Esophagus squamous epithelium (tissue), 5 donors: ENCODE data around the gene PREX1. TPM values are rescaled to one million over a fixed set of nuclear protein-coding genes. Genes with fewer than 3 reads are reported as not detected.

Experiments
- DNase-seq: peaks from one replicate; lab custom pipeline; 2025; lab: John Stamatoyannopoulos, UW
- H3K27ac ChIP-seq, 4 donors: fragments of 200-600 bp; sonication (generic); one replicate each; pipeline ENCODE4 v1.5.1; 2016 to 2019; ENCODE audit warnings: mild to moderate bottlenecking in 1 of 4
- H3K27me3 ChIP-seq, 4 donors: fragments of 200-600 bp; sonication (generic); 1 replicate in 3 of 4; 2 replicates in 1 of 4; pipeline versions ENCODE4 v1.5.1 to v1.6.0; 2017 to 2021; ENCODE audit warnings: antibody characterized with exemption in 1 of 4
- H3K36me3 ChIP-seq, 3 donors: fragments of 200-600 bp; sonication (generic); one replicate each; pipeline ENCODE4 v1.5.1; 2016 to 2019
- H3K4me1 ChIP-seq, 3 donors: fragments of 200-600 bp; sonication (generic); one replicate each; pipeline ENCODE4 v1.5.1; 2017 to 2019
- H3K4me3 ChIP-seq, 4 donors: fragments of 200-600 bp; sonication (generic); 1 replicate in 3 of 4; 2 replicates in 1 of 4; pipeline ENCODE4 v1.5.1; 2016 to 2019; ENCODE audit warnings: mild to moderate bottlenecking in 2 of 4, moderate library complexity in 1 of 4
- H3K9me3 ChIP-seq, 3 donors: fragments of 200-600 bp; sonication (generic); one replicate each; pipeline ENCODE4 v1.5.1; 2016 to 2019
- POLR2A ChIP-seq, 4 donors: fragments of 450-650 bp; IDR thresholded peaks; one replicate each; pipeline ENCODE4 v1.6.1; 2017; ENCODE audit warnings: antibody characterized with exemption in 4 of 4, mild to moderate bottlenecking in 4 of 4, moderate library complexity in 3 of 4
- WGBS, 2 donors: methylation state at CpG; one replicate each; pipeline ENCODE4 v1.1.5; 2018; 5-methylcytosine and 5-hydroxymethylcytosine counted together
- intact Hi-C: fragments of 100-400 bp; cut with DNase I; formaldehyde crosslinking; loops from one replicate; pipeline ENCODE4 v1.15.0; 2022
- total RNA-seq, 4 donors: library from RNA; depleted of rRNA; stranded (reverse); fragments of >200 nt; gene quantifications; one replicate each; pipeline ENCODE4 v1.1.0, GENCODE V29; 2016
- TF ChIP-seq, protein P1 (sequence below), 6 experiments: fragments of 450-650 bp in 4 of 6; fragments of 200-600 bp in 2 of 6; sonication (generic) in 2 of 6; IDR thresholded peaks; one replicate each; pipeline ENCODE4 v1.5.1; 2016 to 2019; ENCODE audit warnings: antibody characterized with exemption in 6 of 6, mild to moderate bottlenecking in 4 of 6, moderate library complexity in 4 of 6
- donor health status: DM: yes; HTN: yes; CAD: no.

Gene PREX1
- total RNA-seq, 4 donors from 2014 or later: 4.9 to 25.9 (median 8.9) TPM

DNA sequence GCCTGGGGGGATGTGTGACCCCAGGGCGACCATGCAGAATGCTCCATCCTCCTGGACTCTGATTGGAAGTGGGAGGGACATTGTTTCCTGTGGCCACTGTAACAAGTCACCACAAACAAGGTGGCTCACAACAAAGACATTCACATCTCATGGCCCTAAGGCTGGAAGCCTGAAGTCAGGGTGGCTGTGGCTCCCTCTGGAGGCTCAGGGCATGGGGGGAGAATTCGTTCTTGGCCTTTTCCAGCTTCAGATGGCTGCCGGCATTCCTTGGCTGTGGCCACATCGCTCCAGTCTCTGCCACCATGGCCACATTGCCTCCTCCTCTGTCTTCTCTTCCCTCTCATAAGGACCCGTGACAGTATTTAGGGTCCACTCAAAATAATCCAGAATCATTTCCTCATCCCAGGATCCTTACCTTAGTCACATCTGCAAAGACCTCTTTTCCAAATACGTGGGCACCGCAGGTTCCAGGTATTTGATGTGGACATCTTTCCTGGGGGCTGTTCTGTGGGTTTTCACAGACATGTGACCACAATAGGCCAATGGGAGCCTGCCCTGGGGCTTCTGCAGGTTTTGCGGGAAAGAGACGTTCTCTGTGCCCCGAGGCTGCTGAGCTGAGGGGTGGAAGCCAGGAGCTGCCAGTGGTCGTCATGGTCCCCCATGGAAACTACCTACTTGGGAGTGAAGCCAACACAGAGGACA, 249.3 kb downstream of the PREX1 start:
- TF ChIP-seq, protein P1, sequence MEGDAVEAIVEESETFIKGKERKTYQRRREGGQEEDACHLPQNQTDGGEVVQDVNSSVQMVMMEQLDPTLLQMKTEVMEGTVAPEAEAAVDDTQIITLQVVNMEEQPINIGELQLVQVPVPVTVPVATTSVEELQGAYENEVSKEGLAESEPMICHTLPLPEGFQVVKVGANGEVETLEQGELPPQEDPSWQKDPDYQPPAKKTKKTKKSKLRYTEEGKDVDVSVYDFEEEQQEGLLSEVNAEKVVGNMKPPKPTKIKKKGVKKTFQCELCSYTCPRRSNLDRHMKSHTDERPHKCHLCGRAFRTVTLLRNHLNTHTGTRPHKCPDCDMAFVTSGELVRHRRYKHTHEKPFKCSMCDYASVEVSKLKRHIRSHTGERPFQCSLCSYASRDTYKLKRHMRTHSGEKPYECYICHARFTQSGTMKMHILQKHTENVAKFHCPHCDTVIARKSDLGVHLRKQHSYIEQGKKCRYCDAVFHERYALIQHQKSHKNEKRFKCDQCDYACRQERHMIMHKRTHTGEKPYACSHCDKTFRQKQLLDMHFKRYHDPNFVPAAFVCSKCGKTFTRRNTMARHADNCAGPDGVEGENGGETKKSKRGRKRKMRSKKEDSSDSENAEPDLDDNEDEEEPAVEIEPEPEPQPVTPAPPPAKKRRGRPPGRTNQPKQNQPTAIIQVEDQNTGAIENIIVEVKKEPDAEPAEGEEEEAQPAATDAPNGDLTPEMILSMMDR (IDR thresholded peaks at IDR 0.05): no peak
- no peak for TF ChIP-seq POLR2A (IDR thresholded peaks at IDR 0.05)
- no peak for DNase-seq
- Histone ChIP-seq H3K36me3 (no peaks in the 10 kb centered on the region), H3K27ac (no peak overlapping the region), H3K27me3 (peaks cover 0 to 60% (median 0%) of the 10 kb centered on the region in 4 donors), H3K9me3 (no peaks in the 10 kb centered on the region), H3K4me1 (no peaks in the 10 kb centered on the region), H3K4me3 (no peak overlapping the region)
- WGBS, 2 donors: 75 to 85% methylated on average over 11 of the region's 11 CpGs
- intact Hi-C loops: no loop called here

DNA sequence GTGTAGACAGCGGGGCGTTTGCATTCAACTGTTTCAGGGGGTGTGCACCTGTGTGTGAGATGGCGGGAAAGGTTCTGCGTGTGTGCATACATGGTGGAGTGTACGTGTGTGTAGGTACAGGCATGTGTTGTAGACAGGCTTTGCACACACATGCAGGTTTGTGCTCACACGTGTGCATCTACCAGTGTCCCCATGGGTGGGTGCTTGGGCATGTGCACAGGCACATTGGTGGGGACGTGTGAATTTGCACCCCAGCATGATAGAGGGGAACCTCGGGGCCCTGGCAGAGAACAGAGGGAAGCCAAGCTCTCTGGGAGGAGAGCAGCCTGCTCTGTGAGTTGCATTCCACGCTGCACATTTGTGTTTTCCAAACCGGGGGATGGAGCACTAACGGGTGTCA, 250.2 kb downstream of the PREX1 start:
- 72 to 76% methylated on average over 5 to 10 of the region's 11 CpGs for WGBS, 2 donors
- no peaks in the 10 kb centered on the region for H3K4me1 ChIP-seq
- DNase-seq: no peak
- no peak overlapping the region for H3K4me3 ChIP-seq
- no peak overlapping the region for H3K27ac ChIP-seq
- intact Hi-C loops: no loop called here
- H3K27me3 ChIP-seq: peaks cover 0 to 56% (median 0%) of the 10 kb centered on the region in 4 donors
- H3K9me3 ChIP-seq: no peaks in the 10 kb centered on the region
- TF ChIP-seq, protein P1 (IDR thresholded peaks at IDR 0.05): no peak
- no peak for TF ChIP-seq POLR2A (IDR thresholded peaks at IDR 0.05)
- H3K36me3 ChIP-seq: no peaks in the 10 kb centered on the region

DNA sequence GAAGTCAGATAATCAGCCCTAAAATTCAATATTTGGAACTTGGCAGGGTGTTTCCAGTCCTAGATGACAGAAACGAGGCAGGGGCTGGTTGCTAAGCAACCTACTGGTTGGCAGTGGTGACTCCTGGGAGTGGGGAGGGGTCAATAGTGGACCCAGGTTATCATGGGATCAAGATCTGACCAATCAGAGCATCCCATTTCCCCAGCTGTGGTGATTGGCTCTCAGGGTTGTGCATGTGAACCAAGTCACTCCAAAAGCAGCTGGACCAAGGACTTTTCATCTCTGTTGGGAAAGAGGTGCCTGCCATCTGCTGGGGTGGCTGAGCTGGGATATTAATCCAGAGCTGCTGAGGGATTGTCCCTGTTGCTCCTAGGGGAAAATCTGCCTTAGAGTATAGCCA, 253.4 kb downstream of the PREX1 start:
- no peak for TF ChIP-seq POLR2A (IDR thresholded peaks at IDR 0.05)
- TF ChIP-seq, protein P1 (IDR thresholded peaks at IDR 0.05): no peak
- no peaks in the 10 kb centered on the region for H3K36me3 ChIP-seq
- DNase-seq: no peak
- no peak overlapping the region for H3K4me3 ChIP-seq
- no peak overlapping the region for H3K27ac ChIP-seq
- 0% methylated on average over 1 of the region's 1 CpG; no CpG with 5 or more reads in 1 of the 2 donors for WGBS, 2 donors
- H3K27me3 ChIP-seq: peaks cover 0 to 35% (median 0%) of the 10 kb centered on the region in 4 donors
- intact Hi-C loops: no loop called here
- H3K4me1 ChIP-seq: no peaks in the 10 kb centered on the region
- H3K9me3 ChIP-seq: no peaks in the 10 kb centered on the region

Other genes starting within 250 kb of the PREX1 start
- 10 to 100 TPM; 23.7 to 37.0 (median 28.1) TPM for gene ARFGEF2, start 93.7 kb upstream of the PREX1 start, total RNA-seq
- 10 to 100 TPM; 32.8 to 88.9 (median 70.1) TPM for gene CSE1L, start 218.3 kb upstream of the PREX1 start, total RNA-seq